GM19397 (cell line): Measurements from ENCODE around the gene MYO1F.

Experiments
- ATAC-seq: cut with Tn5 transposase; IDR thresholded peaks from one replicate; pipeline ENCODE4 v1.9.1; 2021; ENCODE audit warnings: mild to moderate bottlenecking, moderate library complexity; ENCODE audit not compliant: unreplicated experiment

MYO1F gene

DNA sequence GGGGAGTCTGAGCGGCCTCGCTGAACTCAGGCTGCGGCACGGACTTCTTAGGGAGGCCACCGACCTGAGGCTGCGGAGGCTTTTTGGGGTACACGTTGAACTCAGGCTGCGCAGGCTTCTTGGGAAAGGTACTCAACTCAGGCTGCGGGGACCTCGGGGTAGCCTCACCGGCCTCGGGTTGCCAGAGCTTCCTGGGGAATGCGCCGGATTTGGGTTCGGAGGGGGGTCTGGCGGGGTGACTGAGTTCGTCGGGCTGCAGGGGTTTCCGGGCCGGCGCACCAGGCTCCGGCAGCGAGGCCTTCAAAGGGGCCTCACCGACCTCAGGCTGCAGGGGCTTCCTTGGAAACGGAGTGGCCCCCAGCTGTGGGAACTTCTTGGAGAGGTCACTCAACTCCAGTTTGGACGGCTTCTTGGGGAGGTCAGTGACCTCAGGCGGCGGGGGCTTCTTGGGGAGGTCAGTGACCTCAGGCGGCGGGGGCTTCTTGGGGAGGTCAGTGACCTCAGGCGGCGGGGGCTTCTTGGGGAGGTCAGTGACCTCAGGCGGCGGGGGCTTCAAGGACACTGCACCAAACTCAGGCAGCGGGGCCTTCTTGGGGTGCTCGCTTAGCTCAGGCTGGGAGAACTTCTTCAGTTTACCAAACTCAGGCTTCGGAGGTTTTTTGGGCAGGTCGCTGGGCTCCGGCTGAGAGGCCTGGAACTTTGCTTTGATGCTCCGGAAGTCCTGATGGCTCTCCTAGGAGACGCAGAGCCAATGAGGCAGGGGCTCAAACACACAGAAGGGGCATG is 78.0 kb downstream of the MYO1F start:
- ATAC-seq: no peak

GRCh38 chr19:8498295-8498694 is 78.9 kb downstream of the MYO1F start:
- ATAC-seq: no peak

DNA sequence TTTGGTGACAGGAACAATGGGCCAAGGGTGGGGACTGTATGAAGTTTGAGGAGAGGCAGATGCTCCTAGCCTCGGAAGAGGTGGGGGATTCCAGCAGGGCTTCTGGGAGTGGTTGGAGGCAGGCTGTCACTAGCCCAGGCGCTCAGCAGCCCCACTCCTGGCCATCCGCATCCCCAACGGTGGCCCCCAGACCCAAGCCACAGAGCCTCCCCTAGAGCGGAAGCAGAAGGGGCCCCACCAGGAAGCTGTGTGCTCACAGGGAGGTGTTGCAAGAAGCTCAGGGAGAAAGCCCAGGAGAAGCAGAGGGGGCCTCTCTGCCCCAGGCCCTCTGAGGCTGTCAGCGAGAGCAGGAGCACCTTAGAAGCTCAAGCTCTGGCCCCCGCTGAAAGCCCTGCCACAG is 83.1 kb downstream of the MYO1F start:
- no peak for ATAC-seq

GRCh38 chr19:8491574-8491973 is 85.7 kb downstream of the MYO1F start:
- no peak for ATAC-seq

DNA sequence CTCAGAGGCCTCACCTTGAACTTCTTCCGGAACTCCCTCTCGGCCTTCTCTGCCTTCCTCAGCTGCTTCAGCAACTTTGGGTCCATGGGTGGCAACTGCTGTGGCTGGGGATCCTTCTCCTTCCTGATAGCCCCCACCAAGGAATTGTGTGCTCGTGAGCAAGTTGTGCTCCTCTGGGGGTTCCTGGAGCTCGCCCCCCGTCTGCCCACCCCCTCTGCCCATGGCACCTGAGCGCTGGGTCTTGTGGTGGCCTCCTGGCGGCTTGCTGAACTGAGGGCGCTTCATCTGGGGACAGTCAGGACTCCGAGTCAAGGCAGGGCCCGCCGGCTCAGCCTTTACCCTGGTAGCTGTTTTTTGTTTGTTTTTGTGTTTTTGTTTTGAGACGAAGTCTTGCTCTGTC is 86.4 kb downstream of the MYO1F start:
- no peak for ATAC-seq

- ATAC-seq: no peak
These were observed 86.9 kb downstream of the MYO1F start for GRCh38 chr19:8490395-8490760.

- ATAC-seq: no peak
These were observed 87.5 kb downstream of the MYO1F start for GRCh38 chr19:8489561-8490394.

DNA sequence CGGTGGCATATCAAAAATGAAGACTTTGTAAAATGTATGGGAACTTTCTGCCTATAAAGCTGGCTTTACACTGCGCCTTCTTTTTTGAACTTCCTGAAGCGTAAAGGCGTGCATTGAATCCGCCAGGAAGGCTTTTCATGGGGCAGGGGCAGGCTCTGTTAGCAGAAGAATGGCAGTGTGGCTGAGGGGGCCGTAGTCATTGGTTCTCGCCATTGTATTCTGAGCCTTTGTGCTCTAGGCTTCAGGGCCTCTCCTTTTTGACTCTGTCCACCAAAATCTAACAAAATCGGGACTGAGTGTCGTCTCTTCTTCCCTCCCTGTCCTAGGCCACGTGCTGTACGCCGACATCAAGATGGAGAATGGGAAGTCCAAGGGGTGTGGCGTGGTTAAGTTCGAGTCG is 88.9 kb downstream of the MYO1F start:
- no peak for ATAC-seq

GRCh38 chr19:8487137-8487851 is 89.9 kb downstream of the MYO1F start:
- no peak for ATAC-seq

DNA sequence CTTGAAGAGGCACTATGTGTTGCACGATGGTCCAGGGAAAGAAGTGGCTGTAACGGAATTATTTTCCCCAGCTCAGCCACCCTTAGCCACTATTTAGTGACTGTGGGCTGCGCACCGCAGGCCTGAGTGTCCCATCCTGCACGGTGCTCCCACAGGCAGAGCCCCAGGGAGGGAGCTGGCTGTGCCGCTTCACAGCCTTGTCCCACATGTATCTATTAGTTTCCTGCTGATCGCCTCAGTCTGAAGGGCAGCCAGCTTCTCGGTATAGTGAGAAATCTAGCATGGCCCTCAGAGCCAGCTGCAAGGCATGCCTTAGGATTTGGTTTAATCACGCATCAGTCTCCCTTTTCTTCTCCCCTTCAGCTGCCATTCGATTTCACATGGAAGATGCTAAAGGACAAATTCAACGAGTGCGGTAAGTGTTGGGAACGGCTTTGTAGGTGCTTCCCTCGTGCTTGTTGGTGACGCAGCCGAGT is 90.5 kb downstream of the MYO1F start:
- ATAC-seq: no peak

GRCh38 chr19:8485561-8486371 is 91.5 kb downstream of the MYO1F start:
- ATAC-seq: no peak

DNA sequence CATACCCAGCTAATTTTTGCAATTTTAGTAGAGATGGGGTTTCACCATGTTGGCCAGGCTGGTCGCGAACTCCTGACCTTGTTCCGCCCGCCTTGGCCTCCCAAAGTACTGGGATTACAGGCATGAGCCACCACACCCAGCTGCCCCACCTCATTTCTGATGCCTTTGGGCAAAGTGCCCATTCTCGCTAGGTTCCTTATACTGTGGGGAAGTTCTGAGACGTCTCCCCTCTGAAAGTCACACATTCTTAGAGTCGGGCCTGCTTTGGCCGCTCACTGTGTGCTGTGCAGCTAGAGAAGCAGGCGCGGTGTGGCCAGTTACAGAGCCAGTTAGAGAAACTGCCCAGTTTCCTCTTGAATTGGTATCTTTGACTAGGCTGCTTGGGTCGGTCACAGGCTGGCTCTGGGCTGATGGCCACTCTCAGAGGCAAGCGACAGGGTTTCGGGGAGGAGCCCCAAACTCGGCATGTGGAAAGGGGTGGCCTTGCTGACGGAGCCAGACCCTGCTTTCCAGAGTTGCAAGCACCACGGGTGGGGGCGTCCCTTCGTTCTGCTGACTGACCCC is 92.8 kb downstream of the MYO1F start:
- no peak for ATAC-seq

GRCh38 chr19:8483165-8483564 is 94.1 kb downstream of the MYO1F start:
- no peak for ATAC-seq

DNA sequence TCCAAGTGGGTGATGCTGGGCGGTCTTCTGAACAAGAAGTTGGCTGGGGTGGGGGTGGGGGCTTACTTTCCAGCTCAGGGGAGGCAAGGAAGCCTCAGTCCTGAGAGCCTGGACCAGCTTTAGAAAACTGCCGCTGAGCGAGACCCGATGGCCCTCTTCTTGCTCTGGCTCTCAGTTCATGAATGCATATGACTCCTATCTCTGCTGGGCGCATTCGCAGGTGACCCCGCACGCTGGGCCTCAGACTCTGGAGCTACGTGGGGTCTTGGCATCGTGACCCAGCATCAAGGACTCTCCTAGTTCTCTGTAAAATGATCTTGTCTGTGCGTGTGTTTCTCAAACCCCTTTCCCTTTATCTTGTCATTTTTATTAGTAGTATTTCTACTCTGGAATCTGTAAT is 94.5 kb downstream of the MYO1F start:
- ATAC-seq: no peak

GRCh38 chr19:8481616-8482015 is 95.6 kb downstream of the MYO1F start:
- ATAC-seq: no peak

- no peak for ATAC-seq
These were observed 96.0 kb downstream of the MYO1F start for GRCh38 chr19:8481201-8481600.

DNA sequence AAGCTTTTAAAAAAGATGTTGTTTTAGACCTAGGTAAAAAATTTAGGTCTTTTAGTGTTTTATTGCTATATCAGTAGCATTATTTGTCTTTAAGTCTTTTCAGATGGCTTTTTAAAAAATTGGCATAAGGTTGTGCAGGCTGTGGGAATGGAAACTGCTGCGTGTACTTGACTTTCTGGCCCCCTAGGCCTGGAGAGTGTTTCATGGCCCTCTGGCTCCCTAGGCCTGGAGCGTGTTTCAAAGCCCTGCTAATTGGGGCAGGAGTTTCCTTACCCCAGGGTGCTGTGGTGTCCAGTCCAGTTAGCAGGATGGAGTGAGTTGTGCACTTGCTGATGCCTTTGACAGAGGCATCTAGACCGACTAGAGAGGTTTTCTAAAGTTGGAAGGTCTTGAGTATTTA is 98.6 kb downstream of the MYO1F start:
- no peak for ATAC-seq

DNA sequence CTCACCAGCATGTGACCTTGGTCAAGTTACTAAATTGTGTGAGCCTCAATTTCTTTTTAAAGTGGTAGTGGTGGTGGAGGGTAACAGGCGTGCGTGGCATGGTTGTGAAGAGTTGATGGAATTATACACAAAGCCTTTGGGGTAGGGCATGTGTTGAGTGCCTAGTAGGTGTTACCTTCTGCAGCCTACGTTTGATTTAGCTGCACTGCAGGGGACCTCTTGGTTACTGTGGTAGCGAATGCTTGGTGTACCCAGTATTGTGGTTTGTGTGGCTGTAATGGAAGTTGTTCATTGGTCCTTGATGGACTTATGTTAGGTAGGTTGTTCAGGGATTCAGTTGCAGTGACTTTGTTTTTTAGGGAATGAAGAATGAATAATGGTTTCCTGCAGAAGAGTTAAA is 99.4 kb downstream of the MYO1F start:
- no peak for ATAC-seq

DNA sequence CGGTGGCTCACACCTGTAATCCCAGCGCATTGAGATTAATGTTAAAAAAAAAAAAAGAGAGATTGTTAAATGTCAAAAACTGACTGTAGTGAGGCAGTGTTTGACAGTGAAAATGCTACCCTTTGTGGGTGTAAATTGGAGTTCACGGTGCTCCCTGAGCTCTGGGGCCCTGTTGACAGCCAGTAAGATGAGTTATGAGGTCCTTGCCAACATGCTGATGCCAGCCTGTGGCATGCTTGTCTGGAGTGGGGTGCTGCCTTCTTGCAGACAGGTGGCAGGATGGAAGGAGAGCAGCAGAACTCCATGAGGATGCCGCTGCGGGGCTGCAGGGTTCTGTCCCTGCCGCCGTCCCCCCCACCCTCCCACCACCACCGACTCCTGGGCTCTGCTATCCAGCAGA is 100.7 kb downstream of the MYO1F start:
- no peak for ATAC-seq

DNA sequence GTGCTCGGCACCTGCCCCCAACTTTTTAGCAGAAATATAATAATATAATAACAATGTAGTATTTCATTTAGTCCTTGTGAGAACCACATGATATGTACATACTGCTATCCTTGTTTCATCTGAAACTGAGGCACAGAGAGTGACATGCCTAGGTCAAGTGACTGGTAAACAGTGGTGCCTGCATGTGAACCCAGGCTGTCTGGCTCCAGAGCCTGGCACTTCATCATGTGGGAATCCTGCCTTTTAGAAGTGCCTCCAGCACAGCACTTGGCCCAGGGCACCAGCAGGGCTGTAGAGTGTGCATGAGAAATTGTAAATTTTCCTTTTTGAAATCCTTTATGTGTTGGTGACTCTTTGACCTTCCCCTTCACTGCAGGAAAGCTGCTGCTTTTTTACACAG is 102.2 kb downstream of the MYO1F start:
- ATAC-seq: no peak
